ENCODE data around the gene SFXN4. TPM values are rescaled to one million over a fixed set of nuclear protein-coding genes. Genes with fewer than 3 reads are reported as not detected.

SFXN4 gene
- total and polyA plus RNA-seq, 2 experiments from 2014 or later = 18.6 to 22.3 TPM

GRCh38 chr10:119116326-119116951 lies 49.1 kb downstream of the SFXN4 start (continued):
- TF ChIP-seq POLR2AphosphoS5 (IDR thresholded peaks at IDR 0.05; ENCODE audit: low read depth) (no peak), EZH2phosphoT487 (IDR thresholded peaks at IDR 0.05; ENCODE audit: unreplicated experiment) (no peak), ZNF331 (CRISPR knock-in tag; IDR thresholded peaks at IDR 0.05; ENCODE audit: low read depth) (no peak), ZNF462 (CRISPR knock-in tag; IDR thresholded peaks at IDR 0.05) (no peak)

GRCh38 chr10:119115926-119116325 lies 49.6 kb downstream of the SFXN4 start:
- H3K4me1 ChIP-seq (ENCODE audit: insufficient read depth) = no peaks in the 10 kb centered on the region
- H3K27me3 ChIP-seq (ENCODE audit: insufficient read depth) = no peaks in the 10 kb centered on the region
- no peak overlapping the region for H2AFZ ChIP-seq
- H3K27ac ChIP-seq (ENCODE audit: low read depth) = no peak overlapping the region
- DNase-seq (ENCODE audit: low spot score) (no peak), ATAC-seq (no peak)
- H3K79me2 ChIP-seq (replicated peaks; ENCODE audit: insufficient read depth) = no peaks in the 10 kb centered on the region
- H3K4me3 Mint-ChIP-seq = no peak overlapping the region
- H3K27me3 Mint-ChIP-seq (ENCODE audit: insufficient read depth, low read depth, poor library complexity) = no peaks in the 10 kb centered on the region
- H3K9me3 Mint-ChIP-seq = no peaks in the 10 kb centered on the region
- peaks cover 70% of the 10 kb centered on the region for H3K36me3 Mint-ChIP-seq (ENCODE audit: low read depth)
- H3F3A ChIP-seq (replicated peaks; ENCODE audit: low read depth) = no peaks in the 10 kb centered on the region
- no peak overlapping the region; the same call in 1 of the 2 replicates for H3K27ac Mint-ChIP-seq
- peaks cover 44% of the 10 kb centered on the region for H3K36me3 ChIP-seq (ENCODE audit: insufficient read depth)
- peaks cover 9% of the 10 kb centered on the region for H4K20me1 ChIP-seq (replicated peaks; ENCODE audit: insufficient read depth)
- no peak overlapping the region for H3K4me3 ChIP-seq
- H3K4me1 Mint-ChIP-seq = no peaks in the 10 kb centered on the region
- H3K9me2 ChIP-seq (ENCODE audit: insufficient read depth) = no peaks in the 10 kb centered on the region
- no peak overlapping the region for H3K4me2 ChIP-seq
- TF ChIP-seq STAT1 (IDR thresholded peaks at IDR 0.05; ENCODE audit: unreplicated experiment) (no peak), EZH2phosphoT487 (IDR thresholded peaks at IDR 0.05; ENCODE audit: unreplicated experiment) (no peak), CREB1 (CRISPR knock-in tag; IDR thresholded peaks at IDR 0.05; ENCODE audit: low read depth) (no peak), REST (IDR thresholded peaks at IDR 0.05; ENCODE audit: unreplicated experiment) (no peak), EZH2 (IDR thresholded peaks at IDR 0.05; ENCODE audit: low read depth, unreplicated experiment) (no peak)
